Measurements from ENCODE around the gene PRR5L. TPM values are rescaled to one million over a fixed set of nuclear protein-coding genes. Genes with fewer than 3 reads are reported as not detected.

PRR5L gene
- total and polyA plus RNA-seq, 9 of the 15 experiments (the other 6 are each of a cell fraction or from before 2014, with no cell fraction given), result 0.11 to 0.60 (median 0.36) TPM; not detected in 2

DNA sequence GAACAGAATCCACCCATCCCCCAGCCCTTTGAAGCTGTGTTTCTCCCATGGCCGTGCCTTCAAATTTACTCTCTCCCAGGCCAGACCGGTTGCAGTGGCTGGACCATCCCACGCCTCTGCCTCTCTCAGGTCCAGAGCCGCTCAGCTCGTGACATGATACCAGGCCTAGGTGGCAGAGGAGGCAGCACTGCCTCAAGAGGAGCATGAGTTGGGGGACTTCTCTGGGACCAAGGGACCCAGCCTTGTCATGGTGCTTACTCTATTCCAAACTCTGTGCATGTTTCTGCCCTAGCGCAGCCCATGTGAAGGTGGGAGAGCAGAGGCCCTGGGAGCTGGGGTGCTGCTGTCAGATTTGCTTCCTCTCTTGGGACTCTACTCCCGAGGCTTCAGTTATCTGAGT is 163.0 kb downstream of the PRR5L start:
- ChIA-PET POLR2A (interaction anchor here (1.5 kb wide), 1 partner anchor 12 kb away, joined by 3 read pairs; no protein-coding TSS in a partner anchor), CTCF (ENCODE audit: low intra/inter-chr PET ratio) (no interaction called here)
- FAIRE-seq, result no peak
- BruUV-seq (replicated peaks), result no TSS peak
- Histone ChIP-seq H3K4me2 (ENCODE audit: insufficient read depth, low read length) (no peak overlapping the region), H3K9ac (ENCODE audit: insufficient read depth in 1 of 2, low read depth in 2 of 2, low read length in 2 of 2) (0 out of 4 replicates have a peak overlapping the region, but pooled peaks of 1 of the 2 experiments have one; percentile 64), H3K36me3 (ENCODE audit: control insufficient read depth, insufficient read depth, low read length) (no peaks in the 10 kb centered on the region), H3K4me3 (no peak overlapping the region), H3K9me3 (replicated peaks; ENCODE audit: control insufficient read depth, insufficient read depth, low read depth, low read length) (no peaks in the 10 kb centered on the region), H4K20me1 (replicated peaks; ENCODE audit: control insufficient read depth, insufficient read depth, low read length) (no peaks in the 10 kb centered on the region), H3K27me3 (ENCODE audit: control insufficient read depth in 2 of 2, insufficient read depth in 2 of 2, low read length in 2 of 2) (peaks cover 5 to 32% of the 10 kb centered on the region in 2 experiments; a peak in 4 of 5 replicates), H2AFZ (ENCODE audit: low read depth, low read length) (no peak overlapping the region), H3K79me2 (ENCODE audit: control insufficient read depth, insufficient read depth, low read length) (no peaks in the 10 kb centered on the region), H3K9me1 (ENCODE audit: control insufficient read depth, insufficient read depth, low read length) (no peaks in the 10 kb centered on the region), H3K4me1 (replicated peaks in 1 of 2; ENCODE audit: control insufficient read depth in 2 of 2, insufficient read depth in 2 of 2, low read length in 2 of 2) (peaks cover 6% of the 10 kb centered on the region in 2 experiments; a peak in 3 of 5 replicates), H3K27ac (ENCODE audit: extremely low read depth, low read depth, low read length) (no peak overlapping the region)
- no peak; the same call in 2 of the 3 replicates for ATAC-seq
- intact Hi-C loops (cut with micrococcal nuclease), result loop anchor here (5.0 kb wide), 1 partner anchor 97 kb away; no protein-coding TSS in a partner anchor
- in situ Hi-C loops (cut with MboI), result no loop called here
- DNase-seq (ENCODE audit: extremely low read depth in 1 of 4, low spot score in 3 of 4), result no peak
- TF ChIP-seq NFIC (IDR thresholded peaks at IDR 0.05) (no peak), SMARCE1 (IDR thresholded peaks at IDR 0.05) (no peak), HEY1 (CRISPR knock-in tag; IDR thresholded peaks at IDR 0.05; ENCODE audit: borderline replicate concordance) (no peak), ARID1B (IDR thresholded peaks at IDR 0.05) (no peak), MBD2 (IDR thresholded peaks at IDR 0.05; ENCODE audit: borderline replicate concordance, low read depth) (no peak), ZNF436 (CRISPR knock-in tag; IDR thresholded peaks at IDR 0.05) (no peak), RUNX1 (IDR thresholded peaks at IDR 0.05; ENCODE audit: low read depth) (no peak), KHSRP (IDR thresholded peaks at IDR 0.05) (no peak), POLR2AphosphoS2 (IDR thresholded peaks at IDR 0.05; ENCODE audit: low read length) (no peak)
- 10% methylated on average over 7 of the region's 7 CpGs for WGBS (ENCODE audit: insufficient coverage, low coverage, missing lambda C conversion rate)

Measured in K562 (cell line).